Measurements from ENCODE around the gene GRID1. TPM values are rescaled to one million over a fixed set of nuclear protein-coding genes. Genes with fewer than 3 reads are reported as not detected.

GRID1 gene
- total and polyA plus RNA-seq, 10 of the 15 experiments (the other 5 are each of a cell fraction or from before 2014, with no cell fraction given): 0.04 to 0.62 (median 0.08) TPM; not detected in 5

DNA sequence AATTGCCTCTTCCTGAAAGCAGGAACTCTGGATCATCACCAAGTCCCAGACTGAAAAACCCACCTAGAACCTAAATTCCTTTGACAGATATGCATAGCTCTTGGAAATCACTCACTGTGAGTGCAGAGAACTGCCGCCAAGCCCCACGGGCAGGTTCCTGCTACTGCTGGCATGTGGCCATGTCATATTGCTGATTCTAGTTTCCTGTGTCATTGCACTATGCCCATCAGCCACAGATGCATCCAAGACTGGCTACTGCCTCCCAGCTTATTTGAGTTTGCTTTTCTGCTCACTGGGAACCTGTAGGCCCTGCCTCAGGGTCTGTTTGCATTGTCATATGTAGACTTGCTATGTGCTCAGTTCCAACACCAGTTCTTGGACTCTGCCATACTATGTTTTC, 786.0 kb downstream of the GRID1 start:
- 3% methylated on average over 2 of the region's 2 CpGs for WGBS (ENCODE audit: insufficient coverage, insufficient replicate concordance, low lambda C conversion rate, missing lambda C conversion rate)
- H3K36me3 ChIP-seq (ENCODE audit: control insufficient read depth in 2 of 2, insufficient read depth in 2 of 2, low read length in 1 of 2): no peaks in the 10 kb centered on the region
- in situ Hi-C loops (cut with MboI): no loop called here

DNA sequence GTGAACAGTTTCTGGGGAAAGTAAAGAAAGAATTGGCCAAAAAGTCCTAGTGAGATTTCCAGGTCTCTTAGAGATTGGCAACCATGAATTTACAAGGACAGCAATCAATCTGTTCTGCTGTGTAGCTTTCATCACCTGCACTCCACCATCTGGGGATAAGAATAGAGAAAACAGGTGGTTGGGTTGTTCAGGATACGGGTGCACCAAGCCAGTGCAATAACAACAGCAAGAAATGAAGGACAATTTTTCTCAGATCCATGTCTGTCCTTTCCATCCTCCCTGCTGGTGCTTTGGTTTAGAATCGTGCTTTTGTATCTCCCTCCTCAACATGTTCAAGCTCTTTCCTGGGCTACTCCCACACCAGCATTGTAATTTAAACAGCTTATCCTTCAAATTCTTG, 787.7 kb downstream of the GRID1 start:
- H3K79me2 ChIP-seq (ENCODE audit: control insufficient read depth, insufficient read depth, low read length): no peaks in the 10 kb centered on the region
- POLR2A ChIA-PET: no interaction called here
- H3K4me2 ChIP-seq (ENCODE audit: control insufficient read depth, insufficient read depth): no peak overlapping the region
- H3K27ac ChIP-seq (ENCODE audit: control insufficient read depth, insufficient read depth): no peak overlapping the region
- no peak overlapping the region for H3K9ac ChIP-seq (ENCODE audit: control insufficient read depth, insufficient read depth, low read length)
- no peak overlapping the region for H2AFZ ChIP-seq (ENCODE audit: control insufficient read depth, low read depth, low read length)
- no peak for TF ChIP-seq ZSCAN29 (IDR thresholded peaks at IDR 0.05)
- H3K36me3 ChIP-seq (ENCODE audit: control insufficient read depth in 2 of 2, insufficient read depth in 2 of 2, low read length in 1 of 2): no peaks in the 10 kb centered on the region
- CTCF ChIA-PET: interaction anchor here (0.7 kb wide), 1 partner anchor 869 kb away, joined by 3 read pairs; no protein-coding TSS in a partner anchor
- in situ Hi-C loops (cut with MboI) (no loop called here), intact Hi-C loops (cut with micrococcal nuclease; ENCODE audit: unreplicated experiment) (no loop called here)
- no peaks in the 10 kb centered on the region for H4K20me1 ChIP-seq (ENCODE audit: control insufficient read depth, insufficient read depth)
- ATAC-seq (no peak), FAIRE-seq (no peak), DNase-seq (ENCODE audit: low read depth, low spot score) (no peak)
- no peak overlapping the region for H3K4me3 ChIP-seq
- RAD21 ChIA-PET (ENCODE audit: unreplicated experiment): no interaction called here
- no peaks in the 10 kb centered on the region for H3K9me3 ChIP-seq (replicated peaks; ENCODE audit: control insufficient read depth, insufficient read depth, low read length)
- no peaks in the 10 kb centered on the region for H3K27me3 ChIP-seq (replicated peaks in 1 of 2; ENCODE audit: control insufficient read depth in 2 of 2, insufficient read depth in 2 of 2, low read length in 1 of 2)
- WGBS (ENCODE audit: insufficient coverage, insufficient replicate concordance, low lambda C conversion rate, missing lambda C conversion rate): 0% methylated on average over 2 of the region's 2 CpGs
- SMC1A ChIA-PET (ENCODE audit: uncharacterized antibody, unreplicated experiment): no interaction called here
- BruUV-seq (replicated peaks): no TSS peak
- no peaks in the 10 kb centered on the region for H3K4me1 ChIP-seq (ENCODE audit: control insufficient read depth, insufficient read depth, low read length)

More for the DNA sequence above, 786.0 kb downstream of the GRID1 start:
- Histone ChIP-seq H3K4me2 (ENCODE audit: control insufficient read depth, insufficient read depth) (no peak overlapping the region), H4K20me1 (ENCODE audit: control insufficient read depth, insufficient read depth) (no peaks in the 10 kb centered on the region), H2AFZ (ENCODE audit: control insufficient read depth, low read depth, low read length) (no peak overlapping the region), H3K9me3 (replicated peaks; ENCODE audit: control insufficient read depth, insufficient read depth, low read length) (no peaks in the 10 kb centered on the region), H3K4me3 (no peak overlapping the region), H3K4me1 (ENCODE audit: control insufficient read depth, insufficient read depth, low read length) (no peaks in the 10 kb centered on the region), H3K79me2 (ENCODE audit: control insufficient read depth, insufficient read depth, low read length) (no peaks in the 10 kb centered on the region), H3K27me3 (replicated peaks in 1 of 2; ENCODE audit: control insufficient read depth in 2 of 2, insufficient read depth in 2 of 2, low read length in 1 of 2) (no peaks in the 10 kb centered on the region; a peak in 1 of 4 replicates), H3K9ac (ENCODE audit: control insufficient read depth, insufficient read depth, low read length) (no peak overlapping the region), H3K27ac (ENCODE audit: control insufficient read depth, insufficient read depth) (no peak overlapping the region)
- intact Hi-C loops (cut with micrococcal nuclease; ENCODE audit: unreplicated experiment): no loop called here
- DNase-seq (ENCODE audit: low read depth, low spot score) (no peak), FAIRE-seq (no peak), ATAC-seq (no peak)
- POLR2A ChIA-PET: no interaction called here
- CTCF ChIA-PET: no interaction called here
- RAD21 ChIA-PET (ENCODE audit: unreplicated experiment): no interaction called here
- no TSS peak for BruUV-seq (replicated peaks)
- SMC1A ChIA-PET (ENCODE audit: uncharacterized antibody, unreplicated experiment): no interaction called here
- TF ChIP-seq CREB1 (IDR thresholded peaks at IDR 0.05; ENCODE audit: low read depth) (no peak), CHD2 (IDR thresholded peaks at IDR 0.05; ENCODE audit: borderline replicate concordance, low read depth, low read length) (no peak), IKZF2 (IDR thresholded peaks at IDR 0.05) (no peak), NFIC (IDR thresholded peaks at IDR 0.05; ENCODE audit: low read depth, low read length) (no peak), ZNF622 (IDR thresholded peaks at IDR 0.05) (no peak), JUNB (IDR thresholded peaks at IDR 0.05) (no peak), IKZF1 (conservative IDR thresholded peaks at IDR 0.05) (no peak), RELA (IDR thresholded peaks at IDR 0.05; ENCODE audit: borderline replicate concordance, partially characterized antibody) (no peak), NR2C1 (IDR thresholded peaks at IDR 0.05) (no peak)
- TF ChIP-seq, protein P1, sequence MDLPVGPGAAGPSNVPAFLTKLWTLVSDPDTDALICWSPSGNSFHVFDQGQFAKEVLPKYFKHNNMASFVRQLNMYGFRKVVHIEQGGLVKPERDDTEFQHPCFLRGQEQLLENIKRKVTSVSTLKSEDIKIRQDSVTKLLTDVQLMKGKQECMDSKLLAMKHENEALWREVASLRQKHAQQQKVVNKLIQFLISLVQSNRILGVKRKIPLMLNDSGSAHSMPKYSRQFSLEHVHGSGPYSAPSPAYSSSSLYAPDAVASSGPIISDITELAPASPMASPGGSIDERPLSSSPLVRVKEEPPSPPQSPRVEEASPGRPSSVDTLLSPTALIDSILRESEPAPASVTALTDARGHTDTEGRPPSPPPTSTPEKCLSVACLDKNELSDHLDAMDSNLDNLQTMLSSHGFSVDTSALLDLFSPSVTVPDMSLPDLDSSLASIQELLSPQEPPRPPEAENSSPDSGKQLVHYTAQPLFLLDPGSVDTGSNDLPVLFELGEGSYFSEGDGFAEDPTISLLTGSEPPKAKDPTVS (IDR thresholded peaks at IDR 0.05; ENCODE audit: low read depth, low read length): no peak
